TTC549 (cell line): ENCODE data around the gene GAS2.
"Not testable (repeated sequence)": the region's sequence is repeated elsewhere in the genome, so short reads cannot be mapped to it uniquely, and the experiment has no call there.

Experiments used
- FAIRE-seq: peaks from 2 replicates; lab custom pipeline; 2012; peaks lifted over from hg19 to GRCh38; lab: Jason Lieb, UNC

The GAS2 gene

DNA sequence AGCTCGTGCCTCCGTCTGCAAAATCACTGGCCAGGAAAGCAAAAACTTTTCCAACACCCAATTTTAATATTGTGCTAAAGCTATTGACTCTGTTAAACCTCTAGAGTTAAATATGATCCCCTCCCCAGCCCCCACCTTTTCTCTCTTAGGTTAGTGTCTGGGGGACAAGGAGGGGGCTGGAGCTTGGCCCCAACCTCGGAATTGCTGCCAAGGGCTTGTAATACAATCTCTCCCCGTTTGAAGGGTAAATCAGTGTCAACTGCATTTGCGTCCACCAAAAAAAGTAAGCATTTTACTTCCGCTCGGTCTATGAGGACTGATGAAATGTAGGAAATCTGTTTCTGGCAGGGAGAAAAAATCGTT is at the start of gene GAS2:
Gene GAS2, plus strand, starts transcription at position 287 of the 363 bp plus-strand sequence. CDS start 8,259 bp downstream, outside the sequence.
- FAIRE-seq, result no peak

DNA sequence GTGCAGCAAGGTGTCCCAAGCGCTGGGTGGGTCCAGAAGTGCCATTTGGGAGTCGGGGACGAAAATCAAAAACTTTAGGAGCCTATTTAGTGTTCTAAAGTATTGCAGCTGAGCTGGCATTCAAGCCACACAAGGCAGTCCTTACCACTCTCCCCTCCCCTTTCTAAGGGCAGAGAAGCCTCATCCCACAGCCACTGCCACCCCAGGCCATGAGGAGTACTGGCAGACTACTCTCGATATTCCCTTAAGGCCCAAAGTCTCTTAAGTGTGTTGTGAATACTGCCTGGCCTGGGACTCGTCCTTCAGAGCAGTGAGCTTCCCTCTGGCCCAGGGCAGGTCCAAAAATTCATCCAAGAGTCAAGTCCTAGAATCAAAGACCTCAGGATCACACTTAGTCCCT is 48.5 kb upstream of the GAS2 start:
- no peak for FAIRE-seq

DNA sequence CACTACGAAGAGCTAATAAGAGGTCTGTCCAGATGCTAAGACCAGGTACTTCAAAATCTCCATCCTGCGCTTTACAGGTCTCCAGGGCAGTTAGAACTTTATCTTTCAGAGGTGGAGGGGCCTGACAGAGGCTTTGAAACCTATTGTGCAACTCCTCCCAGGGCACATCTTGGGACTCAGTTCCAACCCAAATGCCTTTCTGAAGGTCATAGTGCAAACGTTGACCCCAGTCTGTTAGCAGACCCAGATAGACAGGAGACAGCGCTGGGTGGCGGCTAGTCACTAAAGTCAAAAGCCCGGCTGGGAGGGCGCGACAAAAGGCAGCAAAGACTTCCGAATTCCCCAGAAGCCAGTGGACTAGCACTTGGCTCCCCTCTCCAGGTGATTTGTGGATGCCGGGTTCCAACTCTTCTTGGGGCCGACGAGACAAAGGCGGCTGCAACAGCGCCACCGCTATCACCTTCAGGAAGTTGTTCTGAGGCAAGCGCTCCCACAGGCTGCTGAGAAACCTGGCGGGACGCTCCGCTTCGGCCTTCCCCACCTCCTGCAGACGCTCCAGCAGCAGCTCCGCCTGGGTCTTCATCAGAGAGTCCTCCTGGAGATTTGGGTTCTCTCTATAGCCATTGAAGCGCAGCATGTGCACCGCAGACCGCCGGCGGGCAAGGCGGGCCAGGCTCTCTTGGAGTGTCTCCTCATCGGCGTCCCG is 41.5 kb upstream of the GAS2 start:
- no peak for FAIRE-seq

DNA sequence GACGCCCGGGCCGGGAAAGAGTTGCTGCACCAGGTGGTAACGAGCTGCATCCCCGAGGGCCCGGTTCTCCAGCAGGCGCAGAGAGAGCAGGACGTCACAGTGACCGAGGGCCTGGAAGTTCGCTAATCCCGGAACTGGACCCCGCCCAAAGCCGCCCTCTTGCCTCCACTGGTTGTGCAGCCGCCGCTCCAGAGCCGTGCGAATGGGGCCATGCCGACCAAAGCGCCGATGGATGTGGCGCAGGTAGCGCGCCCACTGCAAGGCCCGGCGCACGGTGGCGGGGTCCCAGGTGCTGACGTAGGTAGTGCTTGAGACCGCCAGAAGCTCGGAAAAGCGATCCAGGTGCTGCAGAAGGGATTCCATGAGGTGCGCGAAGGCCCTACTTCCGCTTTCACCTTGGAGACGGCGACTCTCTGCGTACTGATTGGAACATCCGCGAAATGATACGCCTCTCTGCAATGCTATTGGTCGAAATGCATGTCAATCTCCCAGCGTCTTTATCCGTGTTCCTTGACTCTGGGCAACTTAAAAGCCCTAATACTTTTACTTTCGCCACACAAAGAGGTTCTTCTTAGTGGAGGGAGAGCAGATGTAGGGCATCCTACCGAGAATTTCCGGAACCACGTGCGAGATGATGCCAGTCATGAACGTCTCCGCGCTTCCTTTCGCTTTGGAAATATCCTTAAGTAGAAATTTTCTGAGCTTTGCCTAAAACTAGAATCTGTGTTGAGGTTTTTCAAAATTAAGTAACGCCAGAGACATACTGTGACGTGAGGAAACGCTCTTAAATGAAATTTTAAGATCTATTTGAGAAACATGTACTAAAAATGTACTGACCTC is 40.7 kb upstream of the GAS2 start, which contains the start of gene FANCF:
Gene FANCF, minus strand, starts transcription at position 376 of the 840 bp plus-strand sequence. Its CDS starts 13 bp downstream, at position 363.
- peak; percentile 31 for FAIRE-seq

DNA sequence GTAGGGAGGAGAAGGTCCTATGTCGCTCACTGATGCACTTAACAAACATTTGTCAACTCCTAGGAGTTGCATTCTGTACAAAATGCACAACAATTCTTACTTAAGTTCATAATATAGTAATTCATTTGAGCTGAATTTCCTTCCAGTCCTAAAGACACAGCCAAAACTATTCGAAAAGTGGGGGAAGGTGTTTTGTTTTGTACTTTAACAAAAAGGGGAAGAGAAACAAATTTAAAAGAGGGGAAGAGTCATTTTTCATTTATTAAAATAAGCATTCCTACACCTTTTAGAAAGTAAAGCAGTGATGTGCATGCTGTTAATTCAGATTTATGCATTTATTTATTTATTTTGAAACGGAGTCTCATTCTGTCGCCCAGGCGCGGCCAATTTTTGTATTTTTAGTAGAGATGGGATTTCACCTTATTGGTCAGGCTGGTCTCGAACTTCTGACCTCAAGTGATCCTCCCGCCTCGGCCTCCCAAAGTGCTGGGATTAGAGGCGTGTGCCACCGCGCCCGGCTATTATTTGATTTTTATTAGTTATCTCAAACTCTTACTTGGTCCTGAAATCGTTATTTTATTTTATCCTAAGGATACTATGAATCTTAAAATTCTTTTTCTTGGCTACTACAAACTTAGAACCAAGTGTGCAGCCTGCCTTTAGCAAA is 39.7 kb upstream of the GAS2 start:
- no peak for FAIRE-seq

DNA sequence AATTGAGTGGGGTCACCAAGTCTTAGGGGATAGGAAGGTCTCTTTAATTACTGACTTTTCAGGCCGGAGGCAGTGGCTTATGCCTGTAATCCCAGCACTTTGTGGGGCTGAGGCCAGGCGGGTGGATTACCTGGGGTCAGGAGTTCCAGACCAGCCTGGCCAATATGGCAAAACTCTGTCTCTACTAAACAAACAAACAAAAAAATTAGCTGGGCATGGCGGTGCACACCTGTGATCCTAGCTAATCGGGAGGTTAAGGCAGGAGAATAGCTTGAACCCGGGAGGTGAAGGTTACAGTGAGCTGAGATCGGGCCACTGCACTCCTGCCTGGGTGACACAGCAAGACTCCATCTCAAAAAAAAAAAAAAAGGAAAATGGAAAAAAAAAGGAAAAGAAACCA is 39.0 kb upstream of the GAS2 start:
- FAIRE-seq, result no peak

DNA sequence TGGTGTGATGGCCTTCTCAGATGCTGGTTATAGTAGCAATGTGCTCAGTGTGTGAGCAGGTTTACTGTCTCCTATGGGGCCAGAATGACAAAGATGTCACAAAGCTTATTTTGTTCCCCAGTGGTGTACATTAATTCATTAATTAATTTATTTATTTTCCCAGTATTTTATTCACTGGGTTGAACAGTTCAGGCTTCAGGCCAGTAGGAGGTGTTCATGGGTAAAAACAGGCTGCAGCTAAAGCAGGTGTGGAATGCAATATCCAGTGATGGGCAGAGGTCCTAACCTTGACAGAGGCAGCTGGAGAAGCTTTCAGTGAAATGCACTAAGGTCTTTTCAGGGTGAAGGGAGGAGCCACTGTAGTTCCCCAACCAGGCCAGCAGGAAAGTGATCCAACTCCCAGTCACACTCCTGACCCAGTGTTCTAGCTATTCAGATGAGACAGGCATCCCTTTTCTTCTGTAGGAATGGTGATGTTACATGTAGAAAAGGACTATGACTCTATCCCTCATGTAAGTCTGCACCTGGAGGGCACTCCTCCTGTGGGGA is 33.0 kb upstream of the GAS2 start:
- FAIRE-seq, result no peak

DNA sequence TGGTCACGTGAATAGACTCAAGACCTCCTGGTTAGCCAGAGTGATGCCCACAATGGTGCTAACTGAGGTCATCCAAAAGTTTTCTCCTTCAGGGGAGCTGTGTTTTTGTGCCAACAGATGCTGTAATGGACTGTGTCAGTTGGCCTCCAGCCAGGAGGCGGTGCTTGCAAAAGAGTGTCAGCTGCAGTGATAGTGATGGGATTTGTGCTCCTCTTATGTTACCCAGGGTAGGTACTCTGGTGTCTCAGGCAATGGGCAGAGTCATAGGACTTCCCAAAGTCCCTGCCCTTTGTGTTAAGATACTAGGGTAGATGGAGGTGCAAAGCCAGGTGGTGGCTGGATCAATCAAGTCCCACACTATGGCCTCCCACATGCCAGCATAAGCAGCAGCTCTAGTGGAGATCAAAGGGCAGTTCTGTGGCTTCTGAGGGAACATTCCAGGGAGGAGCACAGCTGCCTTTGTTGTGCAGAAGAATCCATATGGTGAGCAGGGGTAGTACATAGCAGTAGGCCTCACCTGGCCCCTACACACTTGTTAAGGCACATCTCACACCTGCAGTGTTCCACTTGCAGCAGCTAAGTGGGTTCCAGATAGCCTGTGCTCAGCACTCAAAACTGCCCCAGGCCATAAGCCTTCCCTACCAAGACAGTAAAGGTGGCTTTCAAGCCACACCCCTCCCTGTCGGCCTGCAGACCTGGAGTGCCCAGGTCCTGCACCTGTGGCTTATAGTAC is 31.3 kb upstream of the GAS2 start:
- no peak for FAIRE-seq

DNA sequence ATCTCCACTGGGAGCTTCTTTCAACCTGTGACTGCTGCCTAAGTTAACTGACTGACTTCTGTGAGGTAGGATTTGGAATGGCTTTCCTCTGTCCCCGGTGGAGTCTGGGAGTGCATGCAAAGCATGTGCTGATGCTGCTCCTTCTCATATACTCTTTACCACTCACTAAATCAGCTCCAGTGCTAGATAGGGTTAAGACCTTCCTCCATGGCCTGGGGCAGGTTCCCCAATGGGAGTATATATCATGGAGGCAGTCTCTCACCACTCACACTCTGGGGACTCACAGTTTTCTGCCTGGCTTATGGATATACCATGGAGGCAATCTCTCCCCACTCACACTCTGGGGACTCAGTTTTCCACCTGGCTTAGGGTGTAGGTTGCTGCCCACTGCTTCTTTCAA is 30.7 kb upstream of the GAS2 start:
- no peak for FAIRE-seq

DNA sequence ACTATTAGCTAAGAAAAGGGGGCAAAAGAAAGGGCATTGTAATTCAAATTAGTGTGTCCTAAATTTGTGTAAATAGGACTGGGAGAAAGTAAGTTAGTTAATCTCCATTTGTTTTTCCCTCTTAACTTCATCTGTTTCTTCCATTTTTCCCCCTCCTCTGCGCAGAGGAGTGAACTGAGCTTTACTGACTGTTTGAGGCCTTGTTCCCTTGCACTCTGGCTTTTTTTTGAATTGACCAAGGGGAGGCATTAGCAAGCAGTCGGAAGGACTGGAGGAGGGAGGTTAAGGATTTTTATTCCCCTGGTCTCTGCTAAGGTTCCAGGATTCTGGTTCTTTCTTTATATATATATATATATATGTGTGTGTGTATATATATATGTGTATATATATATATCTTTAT is 25.5 kb upstream of the GAS2 start:
- no peak for FAIRE-seq

DNA sequence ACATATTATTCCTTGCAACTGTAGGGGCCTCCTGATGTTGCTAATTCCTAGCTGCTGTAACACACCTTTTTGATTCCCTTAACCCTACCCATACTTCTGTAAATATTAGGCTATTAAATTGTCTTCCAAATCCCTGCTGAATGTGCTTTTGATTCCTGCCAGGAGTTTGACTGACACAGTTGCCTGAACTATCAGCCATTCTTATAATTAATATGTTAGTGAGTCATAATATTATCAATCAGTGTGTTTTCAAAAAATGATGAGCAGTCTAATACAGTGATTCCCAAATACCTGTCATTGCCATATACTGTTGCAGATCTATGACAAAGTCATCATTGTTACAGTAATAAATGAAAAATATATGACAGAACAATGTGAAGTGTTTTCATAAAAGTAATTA is 24.9 kb upstream of the GAS2 start:
- FAIRE-seq, result no peak

DNA sequence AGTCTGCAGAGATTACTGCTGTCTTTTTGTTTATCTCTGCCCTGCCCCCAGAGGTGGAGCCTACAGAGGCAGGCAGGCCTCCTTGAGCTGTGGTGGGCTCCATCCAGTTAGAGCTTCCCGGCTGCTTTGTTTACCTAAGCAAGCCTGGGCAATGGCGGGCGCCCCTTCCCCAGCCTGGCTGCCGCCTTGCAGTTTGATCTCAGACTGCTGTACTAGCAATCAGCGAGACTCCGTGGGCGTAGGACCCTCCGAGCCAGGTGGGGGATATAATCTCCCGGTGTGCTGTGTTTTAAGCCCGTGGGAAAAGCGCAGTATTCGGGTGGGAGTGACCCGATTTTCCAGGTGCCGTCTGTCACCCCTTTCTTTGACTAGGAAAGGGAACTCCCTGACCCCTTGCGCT is 14.1 kb upstream of the GAS2 start:
- not testable (repeated sequence) for FAIRE-seq

DNA sequence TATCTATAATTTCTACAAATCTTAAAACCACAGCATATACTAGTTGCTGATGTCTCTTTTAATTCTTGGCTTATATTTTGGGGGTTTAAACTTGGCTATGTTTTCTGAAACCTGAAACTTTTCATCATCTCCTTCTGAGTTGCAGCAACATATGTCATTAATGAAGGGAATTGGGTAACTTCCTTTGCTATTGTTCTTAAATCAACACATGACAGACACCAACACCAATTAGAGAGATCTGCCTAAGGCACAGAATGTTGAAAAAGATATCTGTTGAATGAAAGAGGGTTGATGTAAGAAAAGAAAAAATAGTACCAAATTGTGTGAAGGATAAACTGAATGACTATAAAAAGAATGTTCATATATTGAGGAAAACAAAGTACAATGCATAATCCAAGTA is 10.3 kb upstream of the GAS2 start:
- no peak for FAIRE-seq

DNA sequence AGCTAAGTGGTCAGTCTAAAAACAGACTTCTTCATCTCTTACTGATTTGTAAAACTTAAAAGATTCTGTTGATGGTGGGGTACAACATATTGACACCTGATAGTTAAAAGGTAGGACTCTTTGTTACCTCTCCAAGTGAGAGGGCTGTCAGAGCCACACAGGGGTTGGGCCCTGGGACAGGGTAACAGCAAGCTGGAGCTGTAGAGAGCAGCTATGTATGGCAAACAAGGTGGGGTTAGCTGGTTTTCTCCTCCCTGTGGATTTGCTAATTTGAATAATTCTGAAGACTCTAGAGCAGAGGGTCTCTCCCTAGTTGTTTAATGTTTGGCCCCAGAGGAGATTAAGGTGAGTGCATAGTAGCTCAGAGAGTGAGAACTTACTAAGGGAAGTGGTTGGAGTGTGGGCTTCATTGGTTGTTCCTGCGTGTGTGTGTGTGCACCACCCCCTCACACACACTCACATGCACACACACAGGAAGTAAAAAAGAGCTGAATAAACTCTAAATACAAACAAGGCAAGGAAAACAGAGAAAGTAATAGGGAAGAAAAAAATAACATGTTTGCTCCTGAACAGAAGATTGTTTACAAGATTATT is 9.2 kb upstream of the GAS2 start:
- FAIRE-seq, result no peak

DNA sequence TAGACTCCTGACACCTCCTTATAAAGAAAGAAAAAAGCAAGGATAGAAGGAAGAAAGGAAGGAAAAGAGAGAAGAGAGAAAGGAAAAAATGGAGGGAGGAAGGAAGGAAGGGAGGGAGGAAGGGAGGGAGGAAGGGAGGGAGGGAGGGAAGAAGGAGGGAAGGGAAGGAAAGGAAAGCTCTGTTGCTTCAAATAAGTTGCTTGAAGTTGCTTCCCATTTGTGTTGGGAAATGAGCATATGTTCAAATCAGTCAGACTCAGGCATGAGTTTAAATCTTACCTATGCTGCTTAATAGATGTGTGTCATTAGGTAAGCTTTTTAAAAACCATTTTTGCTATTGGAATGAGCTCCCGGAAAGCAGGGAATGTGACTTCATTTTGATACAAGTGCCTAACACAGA is 6.6 kb upstream of the GAS2 start:
- FAIRE-seq, result no peak

DNA sequence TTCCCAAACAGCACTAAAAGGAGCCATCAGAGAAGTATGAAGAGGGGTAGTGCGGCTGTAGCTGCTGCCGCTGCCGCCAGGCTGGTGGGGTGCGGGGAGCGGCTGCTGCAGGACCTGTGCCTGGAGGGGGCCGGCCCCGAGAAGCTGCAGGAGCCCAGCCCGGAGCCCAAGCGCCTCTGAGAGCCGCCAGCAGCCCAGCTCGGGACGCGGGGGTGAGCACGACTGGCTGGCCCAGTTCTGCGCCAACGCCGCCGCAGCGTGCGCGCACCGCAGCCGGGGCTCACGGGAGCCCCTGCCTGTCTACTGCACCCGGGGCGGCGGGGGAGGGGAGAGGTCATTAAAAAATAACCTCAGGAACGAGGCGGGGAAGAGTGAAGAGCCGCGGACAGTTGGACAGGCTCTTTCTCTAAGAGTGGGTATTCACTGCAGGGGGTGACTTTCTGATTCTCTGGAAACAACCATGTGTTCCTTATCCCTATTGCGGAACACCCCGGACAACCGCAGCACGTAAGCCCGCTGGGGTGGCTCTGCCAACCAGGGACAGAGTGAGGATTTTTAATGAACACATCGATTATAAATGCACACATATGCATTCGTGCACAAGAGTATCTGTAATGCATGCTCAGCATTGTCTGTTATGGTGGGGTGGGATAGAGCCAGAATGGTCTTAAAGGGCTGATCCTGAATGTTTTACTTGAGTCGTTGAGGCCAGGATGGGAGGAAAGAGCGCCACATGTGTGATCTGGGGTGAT is 453 bp downstream of the GAS2 start:
- FAIRE-seq, result no peak

DNA sequence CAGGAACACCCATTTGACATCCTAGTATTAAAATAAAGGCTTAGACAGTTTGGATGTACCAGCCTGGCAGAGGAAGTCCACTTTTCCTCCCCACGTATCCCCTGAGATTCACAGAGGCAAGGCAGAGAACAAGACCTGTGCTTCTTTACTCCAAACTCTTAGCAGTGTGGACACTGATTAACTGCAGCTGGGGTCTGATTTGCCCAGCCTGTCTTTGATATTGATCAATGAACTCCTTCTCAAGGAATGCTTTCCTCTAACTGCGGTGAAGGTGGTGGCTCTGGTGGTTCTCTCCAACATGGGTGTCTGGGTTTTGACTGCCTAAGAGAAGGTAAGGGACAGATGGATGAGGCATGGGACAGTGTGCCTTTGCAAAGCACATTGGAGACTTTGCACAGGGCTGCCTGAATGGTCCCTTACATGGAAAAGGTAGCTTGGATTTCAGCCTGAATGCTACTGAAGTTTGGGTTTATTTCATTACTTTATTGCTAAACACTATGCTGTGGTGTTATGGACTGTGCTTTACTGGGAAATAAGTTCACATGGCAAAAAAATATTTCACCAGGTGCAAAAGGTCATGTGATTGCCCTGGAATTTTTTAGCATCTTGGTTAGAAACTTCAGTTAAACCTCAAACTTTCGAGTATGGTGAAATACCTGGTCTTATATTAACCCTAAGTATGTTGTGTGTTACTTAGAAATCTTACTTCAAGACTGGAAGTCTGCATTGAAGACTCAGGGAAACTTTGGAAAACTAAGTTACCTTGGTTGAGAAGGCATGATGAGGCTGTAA is 1.8 kb downstream of the GAS2 start:
- no peak for FAIRE-seq

DNA sequence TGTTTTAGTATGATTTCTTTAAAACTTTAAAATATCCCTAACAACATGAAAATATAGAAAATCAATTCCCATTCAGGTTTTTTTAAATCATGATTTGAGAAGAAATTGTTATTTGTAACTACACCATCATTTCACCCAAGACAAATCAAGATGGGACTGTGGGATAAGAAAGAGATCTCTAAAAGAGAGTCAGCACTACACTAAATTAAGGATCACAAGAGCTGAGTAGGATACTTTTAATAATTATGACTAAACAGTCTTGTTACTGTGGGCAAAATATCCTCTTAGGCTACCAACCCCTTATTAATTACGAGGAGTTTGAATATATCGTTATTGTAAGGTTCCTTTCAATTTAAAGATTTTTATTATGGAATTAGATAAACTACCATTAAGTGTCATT is 3.0 kb downstream of the GAS2 start:
- FAIRE-seq, result no peak

DNA sequence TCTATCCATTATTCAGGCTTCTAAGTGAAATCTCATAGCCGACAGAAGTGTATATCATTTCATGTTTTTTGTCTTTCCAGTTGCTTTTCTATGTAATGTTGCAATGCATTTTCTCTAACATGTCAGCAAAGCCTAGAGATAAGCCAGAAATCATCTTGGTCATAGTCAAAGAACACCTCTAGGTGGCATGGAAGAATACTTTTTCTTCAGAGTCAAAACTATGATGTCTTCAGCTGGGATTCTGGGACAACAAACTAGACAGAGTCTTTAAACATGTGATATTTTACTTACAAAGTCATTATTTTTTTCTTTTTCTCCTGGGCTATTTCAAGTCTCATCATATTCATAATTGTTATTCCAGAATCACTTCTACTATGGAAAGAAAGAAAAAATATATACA is 4.4 kb downstream of the GAS2 start:
- no peak for FAIRE-seq

DNA sequence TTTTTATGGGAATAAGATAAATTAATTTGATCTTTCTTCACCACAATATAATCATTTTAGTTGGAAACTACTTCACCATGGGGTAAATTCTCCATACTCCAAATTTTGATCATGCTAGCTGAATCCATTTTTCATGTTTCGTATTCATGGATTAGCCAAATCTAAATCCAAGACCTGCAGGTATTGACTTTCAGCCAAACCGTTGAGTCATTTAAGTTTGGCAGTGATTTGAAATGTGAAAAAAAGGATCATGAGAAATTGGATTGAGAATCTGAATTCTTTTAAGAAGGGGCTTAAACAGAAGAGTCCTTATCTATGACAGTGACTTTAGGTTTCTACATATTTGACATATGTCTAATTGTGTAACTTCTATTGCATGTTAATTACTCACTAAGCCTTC is 5.3 kb downstream of the GAS2 start:
- FAIRE-seq, result no peak
